ENCODE data around the gene TMEM121B. TPM values are rescaled to one million over a fixed set of nuclear protein-coding genes. Genes with fewer than 3 reads are reported as not detected.

The TMEM121B gene
- total RNA-seq, 4 donors from 2014 or later = 0.26 to 0.49 (median 0.35) TPM; not detected in 1

DNA sequence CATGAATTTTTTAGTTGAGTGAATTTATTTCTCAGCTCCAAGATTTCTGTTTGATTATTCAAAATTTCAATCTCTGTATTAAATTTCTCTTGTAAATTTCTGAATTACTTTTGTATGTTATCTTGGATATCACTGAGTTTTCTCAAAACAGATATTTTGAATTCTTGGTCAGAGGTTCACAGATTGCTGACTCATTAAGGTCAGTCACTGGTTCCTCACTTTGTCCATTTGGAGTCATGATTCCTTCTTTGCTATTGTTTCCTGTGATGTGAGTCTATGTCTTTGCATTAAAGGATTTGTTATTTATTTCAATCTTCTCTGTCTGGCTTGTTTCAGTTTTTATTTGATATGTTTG, 46.5 kb downstream of the TMEM121B start:
- no peak for DNase-seq
- H3K4me1 ChIP-seq = no peaks in the 10 kb centered on the region
- TF ChIP-seq, protein P1, sequence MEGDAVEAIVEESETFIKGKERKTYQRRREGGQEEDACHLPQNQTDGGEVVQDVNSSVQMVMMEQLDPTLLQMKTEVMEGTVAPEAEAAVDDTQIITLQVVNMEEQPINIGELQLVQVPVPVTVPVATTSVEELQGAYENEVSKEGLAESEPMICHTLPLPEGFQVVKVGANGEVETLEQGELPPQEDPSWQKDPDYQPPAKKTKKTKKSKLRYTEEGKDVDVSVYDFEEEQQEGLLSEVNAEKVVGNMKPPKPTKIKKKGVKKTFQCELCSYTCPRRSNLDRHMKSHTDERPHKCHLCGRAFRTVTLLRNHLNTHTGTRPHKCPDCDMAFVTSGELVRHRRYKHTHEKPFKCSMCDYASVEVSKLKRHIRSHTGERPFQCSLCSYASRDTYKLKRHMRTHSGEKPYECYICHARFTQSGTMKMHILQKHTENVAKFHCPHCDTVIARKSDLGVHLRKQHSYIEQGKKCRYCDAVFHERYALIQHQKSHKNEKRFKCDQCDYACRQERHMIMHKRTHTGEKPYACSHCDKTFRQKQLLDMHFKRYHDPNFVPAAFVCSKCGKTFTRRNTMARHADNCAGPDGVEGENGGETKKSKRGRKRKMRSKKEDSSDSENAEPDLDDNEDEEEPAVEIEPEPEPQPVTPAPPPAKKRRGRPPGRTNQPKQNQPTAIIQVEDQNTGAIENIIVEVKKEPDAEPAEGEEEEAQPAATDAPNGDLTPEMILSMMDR (IDR thresholded peaks at IDR 0.05) = no peak
- no peak for TF ChIP-seq POLR2A (IDR thresholded peaks at IDR 0.05)
- no peaks in the 10 kb centered on the region for H3K36me3 ChIP-seq
- intact Hi-C loops (cut with DNase I; ENCODE audit: low total_unique reads) = no loop called here
- no peaks in the 10 kb centered on the region for H3K9me3 ChIP-seq
- no peak overlapping the region for H3K27ac ChIP-seq
- no peak overlapping the region for H3K4me3 ChIP-seq
- no peaks in the 10 kb centered on the region for H3K27me3 ChIP-seq

DNA sequence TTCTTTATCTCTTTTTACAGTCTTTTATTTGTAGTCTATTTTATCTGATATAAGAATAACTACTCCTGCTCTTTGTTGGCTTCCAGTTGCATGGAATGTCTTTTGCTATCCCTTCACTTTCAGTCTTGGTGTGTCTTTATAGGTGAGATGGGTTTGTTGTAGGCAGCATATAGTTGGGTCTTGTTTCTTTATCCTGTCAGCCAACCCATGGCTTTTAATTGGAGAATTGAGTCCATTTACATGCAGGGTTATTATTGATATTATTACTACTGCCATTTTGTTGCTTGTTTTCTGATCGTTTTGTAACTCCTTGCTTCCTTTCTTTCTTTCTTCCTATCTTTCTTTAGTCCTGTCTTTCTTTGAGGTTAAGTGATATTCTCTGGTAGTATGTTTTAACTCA, 48.3 kb downstream of the TMEM121B start:
- Histone ChIP-seq H3K4me1 (no peaks in the 10 kb centered on the region), H3K27ac (no peak overlapping the region), H3K4me3 (no peak overlapping the region), H3K36me3 (no peaks in the 10 kb centered on the region), H3K9me3 (no peaks in the 10 kb centered on the region), H3K27me3 (no peaks in the 10 kb centered on the region)
- no peak for DNase-seq
- TF ChIP-seq, protein P1 (IDR thresholded peaks at IDR 0.05) = no peak
- TF ChIP-seq POLR2A (IDR thresholded peaks at IDR 0.05) = no peak
- intact Hi-C loops (cut with DNase I; ENCODE audit: low total_unique reads) = no loop called here

Other genes with a start within 250 kb of the TMEM121B start
- gene GAB4, start 113.1 kb downstream of the TMEM121B start, total RNA-seq = under 1 TPM in 1 of 4 donors, not detected in 3; 0.14 TPM
- 10 to 100 TPM in 1 of 4 donors, 1 to 10 TPM in 3; 2.6 to 19.3 (median 6.2) TPM for gene IL17RA, start 36.4 kb downstream of the TMEM121B start, total RNA-seq
- 10 to 100 TPM in 3 of 4 donors, 1 to 10 TPM in 1; 7.4 to 43.0 (median 28.9) TPM for gene HDHD5, start 37.9 kb upstream of the TMEM121B start, total RNA-seq
- gene ADA2, start 98.1 kb upstream of the TMEM121B start, total RNA-seq = 10 to 100 TPM in 2 of 4 donors, 1 to 10 TPM in 1, under 1 TPM in 1; 0.29 to 14.3 (median 8.2) TPM
- 1 to 10 TPM in 3 of 4 donors, under 1 TPM in 1; under 0.01 to 6.3 (median 3.8) TPM for gene CECR2, start 248.1 kb upstream of the TMEM121B start, total RNA-seq

All from uterus (tissue), 4 donors.